Sigmoid colon (tissue), 7 donors: ENCODE results near the gene SLC35G1. TPM values are rescaled to one million over a fixed set of nuclear protein-coding genes. Genes with fewer than 3 reads are reported as not detected.
A peak's percentile ranks its signal among the peaks of the same experiment; 100 is the strongest.

ENCODE experiments used
- DNase-seq: peaks from one replicate; pipeline ENCODE4 v3.0.0-alpha.2; 2019
- H3K27ac ChIP-seq, 4 donors: fragments of 200-600 bp; sonication (generic); one replicate each; pipeline ENCODE4 v1.5.1; 2016 to 2019; ENCODE audit warnings: mild to moderate bottlenecking in 1 of 4
- H3K27me3 ChIP-seq, 3 donors: fragments of 200-600 bp; sonication (generic); one replicate each; pipeline ENCODE4 v1.5.1; 2019; ENCODE audit warnings: mild to moderate bottlenecking in 1 of 3
- H3K36me3 ChIP-seq, 4 donors: fragments of 200-600 bp; sonication (generic); one replicate each; pipeline ENCODE4 v1.5.1; 2016 to 2019
- H3K4me1 ChIP-seq, 4 donors: fragments of 200-600 bp; sonication (generic); one replicate each; pipeline ENCODE4 v1.5.1; 2017 to 2019
- H3K4me3 ChIP-seq, 4 donors: fragments of 200-600 bp; sonication (generic); one replicate each; pipeline ENCODE4 v1.5.1; 2017 to 2019; ENCODE audit warnings: mild to moderate bottlenecking in 2 of 4, moderate library complexity in 1 of 4
- H3K9me3 ChIP-seq, 4 donors: fragments of 200-600 bp in 3 of 4; sonication (generic) in 3 of 4; one replicate each; pipeline versions ENCODE4 v1.5.1 to v1.6.1; 2013 to 2019
- EP300 ChIP-seq, 4 donors: sonication (generic); formaldehyde crosslinking; IDR thresholded peaks; one replicate each; pipeline ENCODE4 v1.6.1; 2017; ENCODE audit warnings: antibody characterized with exemption in 4 of 4
- POLR2A ChIP-seq, 2 donors: fragments of 450-650 bp; IDR thresholded peaks; one replicate each; pipeline ENCODE4 v1.6.1; 2016; ENCODE audit warnings: antibody characterized with exemption in 2 of 2, mild to moderate bottlenecking in 2 of 2, moderate library complexity in 2 of 2
- POLR2AphosphoS5 ChIP-seq, 4 donors: sonication (generic); formaldehyde crosslinking; IDR thresholded peaks; one replicate each; pipeline ENCODE4 v1.6.1; 2017; ENCODE audit warnings: antibody characterized with exemption in 4 of 4
- WGBS, 2 donors: extraction: QIAGEN DNeasy Blood & Tissue Kit; methylation state at CpG; one replicate each; pipeline ENCODE4 v1.1.7; 2013; 5-methylcytosine and 5-hydroxymethylcytosine counted together
- intact Hi-C: fragments of 100-400 bp; cut with DNase I; formaldehyde crosslinking; loops from one replicate; pipeline ENCODE4 v1.15.1; 2023
- polyA plus RNA-seq, 3 donors: library from polyadenylated mRNA; stranded (reverse); fragments of 200-250 nt; gene quantifications; one replicate each; pipeline ENCODE4 v1.2.3, GENCODE V29; 2013
- total RNA-seq, 4 donors: library from RNA; depleted of rRNA; stranded (reverse); fragments of >200 nt; gene quantifications; one replicate each; pipeline ENCODE4 v1.1.0, GENCODE V29; 2016
- TF ChIP-seq, protein P1 (sequence below), 4 experiments: fragments of 450-650 bp in 3 of 4; fragments of 200-600 bp in 1 of 4; IDR thresholded peaks; one replicate each; pipeline ENCODE4 v1.5.1; 2016 to 2019; ENCODE audit warnings: antibody characterized with exemption in 4 of 4, mild to moderate bottlenecking in 3 of 4, moderate library complexity in 2 of 4
- donor health status: healthy with polysubstance abuse.
- donor health status: Bipolar disorder and iron deficiency.
- donor health status: healthy.

SLC35G1 gene, protein sequence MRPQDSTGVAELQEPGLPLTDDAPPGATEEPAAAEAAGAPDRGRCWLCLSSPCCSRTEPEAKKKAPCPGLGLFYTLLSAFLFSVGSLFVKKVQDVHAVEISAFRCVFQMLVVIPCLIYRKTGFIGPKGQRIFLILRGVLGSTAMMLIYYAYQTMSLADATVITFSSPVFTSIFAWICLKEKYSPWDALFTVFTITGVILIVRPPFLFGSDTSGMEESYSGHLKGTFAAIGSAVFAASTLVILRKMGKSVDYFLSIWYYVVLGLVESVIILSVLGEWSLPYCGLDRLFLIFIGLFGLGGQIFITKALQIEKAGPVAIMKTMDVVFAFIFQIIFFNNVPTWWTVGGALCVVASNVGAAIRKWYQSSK
- 1 to 10 TPM; 2.2 to 6.0 (median 4.2) TPM for total RNA-seq
- 10 to 100 TPM in 2 of 3 donors, 1 to 10 TPM in 1; 6.2 to 12.6 (median 11.1) TPM for polyA plus RNA-seq

DNA sequence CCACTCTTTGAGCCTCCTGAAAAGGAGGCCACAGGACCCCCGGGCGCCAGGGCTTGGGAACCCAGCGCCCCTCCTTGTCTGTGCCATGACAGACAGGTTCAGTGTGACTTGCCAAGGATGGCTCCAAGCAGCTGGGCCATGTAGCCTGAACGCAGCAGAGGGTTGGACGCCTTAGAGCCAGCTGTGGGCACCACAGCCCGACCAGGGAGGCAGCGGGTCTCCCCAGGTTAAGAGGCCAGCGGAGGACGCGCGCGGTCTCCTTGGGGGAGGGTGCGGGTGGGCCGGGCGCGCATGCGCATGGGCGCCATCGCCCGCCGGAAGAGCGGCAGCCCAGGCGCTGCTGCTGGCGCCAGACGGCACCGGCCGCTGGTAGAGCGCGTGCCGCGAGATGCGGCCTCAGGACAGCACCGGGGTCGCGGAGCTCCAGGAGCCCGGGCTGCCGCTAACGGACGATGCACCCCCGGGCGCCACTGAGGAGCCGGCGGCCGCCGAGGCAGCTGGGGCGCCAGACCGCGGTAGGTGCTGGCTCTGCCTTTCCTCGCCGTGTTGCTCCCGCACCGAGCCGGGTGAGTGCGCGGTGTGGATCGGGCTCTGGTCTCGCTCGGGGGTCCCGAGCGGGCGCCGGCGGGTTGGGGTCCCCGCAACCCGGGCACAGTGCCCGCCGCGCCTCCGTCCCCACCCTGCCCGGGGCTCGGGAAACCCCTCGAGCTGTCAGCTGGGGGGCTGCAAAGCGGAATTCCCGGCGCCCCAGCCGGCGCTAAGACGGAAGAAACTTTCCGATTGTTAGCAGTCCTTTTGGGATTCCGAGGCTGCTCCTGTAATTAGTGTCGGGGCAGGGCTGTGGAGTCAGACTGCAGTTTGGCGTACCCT lies at the start of gene SLC35G1:
TSS of gene SLC35G1 (plus strand) at position 333 of the 870 bp plus-strand sequence. CDS start at position 389, 56 bp downstream.
- TF ChIP-seq POLR2AphosphoS5 (IDR thresholded peaks at IDR 0.05) = peak; percentile 43 to 77 (median 70)
- TF ChIP-seq, protein P1, sequence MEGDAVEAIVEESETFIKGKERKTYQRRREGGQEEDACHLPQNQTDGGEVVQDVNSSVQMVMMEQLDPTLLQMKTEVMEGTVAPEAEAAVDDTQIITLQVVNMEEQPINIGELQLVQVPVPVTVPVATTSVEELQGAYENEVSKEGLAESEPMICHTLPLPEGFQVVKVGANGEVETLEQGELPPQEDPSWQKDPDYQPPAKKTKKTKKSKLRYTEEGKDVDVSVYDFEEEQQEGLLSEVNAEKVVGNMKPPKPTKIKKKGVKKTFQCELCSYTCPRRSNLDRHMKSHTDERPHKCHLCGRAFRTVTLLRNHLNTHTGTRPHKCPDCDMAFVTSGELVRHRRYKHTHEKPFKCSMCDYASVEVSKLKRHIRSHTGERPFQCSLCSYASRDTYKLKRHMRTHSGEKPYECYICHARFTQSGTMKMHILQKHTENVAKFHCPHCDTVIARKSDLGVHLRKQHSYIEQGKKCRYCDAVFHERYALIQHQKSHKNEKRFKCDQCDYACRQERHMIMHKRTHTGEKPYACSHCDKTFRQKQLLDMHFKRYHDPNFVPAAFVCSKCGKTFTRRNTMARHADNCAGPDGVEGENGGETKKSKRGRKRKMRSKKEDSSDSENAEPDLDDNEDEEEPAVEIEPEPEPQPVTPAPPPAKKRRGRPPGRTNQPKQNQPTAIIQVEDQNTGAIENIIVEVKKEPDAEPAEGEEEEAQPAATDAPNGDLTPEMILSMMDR (IDR thresholded peaks at IDR 0.05) = no peak
- peak in 1 of 2 donors; percentile 22 for TF ChIP-seq POLR2A (IDR thresholded peaks at IDR 0.05)
- peak within 1 kb of the TSS; percentile 65 to 71 (median 68) for H3K27ac ChIP-seq

DNA sequence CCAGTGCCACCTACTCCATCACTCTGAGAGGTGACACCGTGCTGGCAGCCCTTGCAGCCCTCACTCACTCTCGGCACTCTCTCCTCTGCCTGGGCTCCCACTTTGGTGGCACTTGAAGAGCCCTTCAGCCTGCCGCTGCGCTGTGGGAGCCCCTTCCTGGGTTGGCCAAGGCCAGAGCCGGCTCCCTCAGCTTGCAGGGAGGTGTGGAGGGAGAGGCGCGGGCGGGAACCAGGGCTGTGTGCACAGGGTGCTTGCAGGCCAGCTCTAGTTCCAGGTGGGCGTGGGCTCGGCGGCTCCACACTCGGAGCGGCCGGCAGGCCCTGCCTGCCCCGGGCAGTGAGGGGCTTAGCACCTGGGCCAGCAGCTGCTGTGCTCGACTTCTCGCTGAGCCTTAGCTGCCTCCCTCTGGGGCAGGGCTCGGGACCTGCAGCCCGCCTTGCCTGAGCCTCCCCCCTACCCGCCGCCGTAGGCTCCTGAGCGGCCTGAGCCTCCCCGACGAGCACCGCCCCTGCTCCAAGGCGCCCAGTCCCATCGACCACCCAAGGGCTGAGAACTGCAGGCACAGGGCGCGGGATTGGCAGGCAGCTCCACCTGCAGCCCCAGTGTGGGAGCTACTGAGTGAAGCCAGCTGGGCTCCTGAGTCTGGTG lies 48.7 kb upstream of the SLC35G1 start:
- no peaks in the 10 kb centered on the region for H3K36me3 ChIP-seq
- no peak for DNase-seq
- TF ChIP-seq POLR2AphosphoS5 (IDR thresholded peaks at IDR 0.05) = no peak
- no peak for TF ChIP-seq POLR2A (IDR thresholded peaks at IDR 0.05)
- TF ChIP-seq, protein P1 (IDR thresholded peaks at IDR 0.05) = no peak
- no peak for TF ChIP-seq EP300 (IDR thresholded peaks at IDR 0.05)
- WGBS, 2 donors = 95 to 96% methylated on average over 30 of the region's 30 CpGs
- no peak overlapping the region for H3K4me3 ChIP-seq
- intact Hi-C loops = no loop called here
- H3K27ac ChIP-seq = no peak overlapping the region
- no peaks in the 10 kb centered on the region for H3K9me3 ChIP-seq
- H3K4me1 ChIP-seq = no peaks in the 10 kb centered on the region
- no peaks in the 10 kb centered on the region for H3K27me3 ChIP-seq

More for the DNA sequence above, at the start of gene SLC35G1:
- peak; percentile 78 for DNase-seq
- Histone ChIP-seq H3K4me3 (peak within 1 kb of the TSS; percentile 67 to 86 (median 70)), H3K27me3 (no peaks in the 10 kb centered on the region), H3K9me3 (no peaks in the 10 kb centered on the region), H3K4me1 (peaks cover 0 to 17% (median 11%) of the 10 kb centered on the region in 4 donors), H3K36me3 (no peaks in the 10 kb centered on the region)
- whole genome bisulfite sequencing, 2 donors = 1% methylated on average over 82 of the region's 82 CpGs
- intact Hi-C loops = loop anchor here (2.0 kb wide), 1 partner anchor 191 kb away; the partner anchor contains the start of gene FRA10AC1

DNA sequence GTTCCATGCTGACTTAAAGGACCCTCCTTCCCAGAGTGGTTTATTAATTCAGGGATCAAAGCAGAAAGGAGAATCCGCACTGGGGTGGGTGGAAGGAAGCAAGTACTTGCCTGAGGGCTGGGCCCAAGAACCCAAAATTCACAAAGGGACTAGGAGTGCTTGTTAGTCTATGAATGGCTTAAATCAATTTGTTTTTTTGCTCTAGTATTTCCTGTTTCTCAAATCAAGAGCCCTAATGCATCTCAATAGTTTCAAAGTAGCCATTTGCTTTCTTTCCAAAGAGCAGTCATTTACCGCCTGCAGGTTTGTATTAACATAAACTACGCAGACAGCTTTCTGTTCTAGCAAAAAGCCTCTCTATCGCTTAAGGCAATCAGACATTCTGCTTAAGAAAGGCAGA lies 44.2 kb upstream of the SLC35G1 start:
- no peak overlapping the region for H3K4me3 ChIP-seq
- no peaks in the 10 kb centered on the region for H3K9me3 ChIP-seq
- WGBS, 2 donors = 86 to 94% methylated on average over 4 of the region's 4 CpGs
- no peak for DNase-seq
- no peaks in the 10 kb centered on the region for H3K4me1 ChIP-seq
- no peak overlapping the region for H3K27ac ChIP-seq
- no peaks in the 10 kb centered on the region for H3K27me3 ChIP-seq
- intact Hi-C loops = no loop called here
- no peaks in the 10 kb centered on the region for H3K36me3 ChIP-seq
- TF ChIP-seq EP300 (IDR thresholded peaks at IDR 0.05) = no peak
- TF ChIP-seq POLR2A (IDR thresholded peaks at IDR 0.05) = no peak
- no peak for TF ChIP-seq POLR2AphosphoS5 (IDR thresholded peaks at IDR 0.05)
- TF ChIP-seq, protein P1 (IDR thresholded peaks at IDR 0.05) = no peak

DNA sequence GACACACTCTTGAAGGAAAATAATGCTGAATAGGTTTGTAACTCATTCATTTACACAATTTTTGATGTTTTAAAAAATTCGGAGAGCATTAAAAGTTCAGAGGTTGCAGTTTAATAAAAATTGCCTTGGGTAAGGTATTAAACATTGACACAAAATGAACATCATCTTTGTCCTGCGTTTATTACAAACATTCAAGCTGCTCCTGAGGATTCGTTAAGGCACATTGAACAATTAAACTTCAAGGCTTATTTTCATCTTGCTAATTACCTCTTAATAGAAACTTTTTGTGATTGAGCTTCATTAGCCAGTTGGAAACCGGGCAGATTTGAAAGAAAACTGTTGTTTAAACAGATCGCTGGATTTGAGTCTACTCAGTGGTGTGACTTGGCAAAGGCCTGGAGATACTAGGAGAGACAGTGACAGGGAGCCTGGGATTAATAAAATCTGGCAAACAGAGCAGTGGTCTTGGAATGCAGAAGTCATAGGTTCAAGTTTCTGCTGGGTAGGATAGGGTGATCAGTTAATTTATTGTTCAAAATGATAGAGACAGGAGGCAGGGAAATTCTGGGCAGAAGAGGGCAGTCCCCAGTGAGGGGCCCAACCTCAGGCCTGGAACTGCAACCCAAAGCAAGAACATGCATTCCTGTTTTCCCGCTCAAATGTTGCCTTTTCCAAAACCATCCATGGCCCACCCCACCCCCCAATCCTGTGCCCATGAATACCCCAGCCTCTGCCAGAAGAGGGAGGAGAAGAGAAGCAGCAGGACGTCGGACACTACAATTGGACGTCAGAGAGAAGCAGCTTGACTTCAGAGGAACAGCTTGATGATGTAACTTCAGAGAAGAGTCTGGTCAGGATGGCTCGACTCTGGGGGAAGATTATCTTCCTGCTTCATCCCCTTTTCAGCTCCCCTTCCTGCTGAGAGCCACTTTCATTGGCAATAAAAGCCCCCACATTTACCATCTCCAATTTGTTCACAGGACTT lies 43.5 kb upstream of the SLC35G1 start:
- no peak overlapping the region for H3K27ac ChIP-seq
- H3K36me3 ChIP-seq = no peaks in the 10 kb centered on the region
- H3K4me1 ChIP-seq = no peaks in the 10 kb centered on the region
- H3K9me3 ChIP-seq = no peaks in the 10 kb centered on the region
- WGBS, 2 donors = 80 to 81% methylated on average over 10 of the region's 10 CpGs
- H3K27me3 ChIP-seq = no peaks in the 10 kb centered on the region
- intact Hi-C loops = no loop called here
- no peak for DNase-seq
- no peak overlapping the region for H3K4me3 ChIP-seq
- TF ChIP-seq EP300 (IDR thresholded peaks at IDR 0.05) = no peak
- no peak for TF ChIP-seq POLR2AphosphoS5 (IDR thresholded peaks at IDR 0.05)
